BLaER1 treated with 17β-estradiol and CSF1 and Interleukin-3, amounts not matched to agents 10 nM and 100 nM (cell line): ENCODE data around the gene HOXD8.
A peak's percentile ranks its signal among the peaks of the same experiment; 100 is the strongest.

ENCODE experiments used
- H3K27ac ChIP-seq, 11 experiments: shearing (Covaris generic); formaldehyde crosslinking; 2 replicates each; pipeline ENCODE4 v1.8.1; 2022
- H3K27me3 ChIP-seq, 11 experiments: shearing (Covaris generic); formaldehyde crosslinking; 2 replicates each; pipeline ENCODE4 v1.8.1; 2022
- H3K36me3 ChIP-seq, 11 experiments: shearing (Covaris generic); formaldehyde crosslinking; 2 replicates each; pipeline ENCODE4 v1.8.1; 2022
- H3K4me1 ChIP-seq, 10 experiments: shearing (Covaris generic); formaldehyde crosslinking; 2 replicates each; pipeline ENCODE4 v1.8.1; 2022
- H3K4me2 ChIP-seq, 11 experiments: shearing (Covaris generic); formaldehyde crosslinking; 2 replicates each; pipeline ENCODE4 v1.8.1; 2022
- H3K4me3 ChIP-seq, 10 experiments: shearing (Covaris generic); formaldehyde crosslinking; 2 replicates each; pipeline ENCODE4 v1.8.1; 2022
- H3K9ac ChIP-seq, 11 experiments: shearing (Covaris generic); formaldehyde crosslinking; 2 replicates each; pipeline ENCODE4 v1.8.1; 2022
- H3K9me3 ChIP-seq, 11 experiments: shearing (Covaris generic); formaldehyde crosslinking; replicated peaks in 1 of 11; 2 replicates each; pipeline ENCODE4 v1.8.1; 2022
- H4K20me1 ChIP-seq, 11 experiments: shearing (Covaris generic); formaldehyde crosslinking; 2 replicates each; pipeline ENCODE4 v1.8.1; 2022
- Cebpa-rat ChIP-seq, 11 experiments: shearing (Covaris generic); IDR thresholded peaks; 2 replicates each; pipeline ENCODE4 v1.8.1; 2022

Gene HOXD8

DNA sequence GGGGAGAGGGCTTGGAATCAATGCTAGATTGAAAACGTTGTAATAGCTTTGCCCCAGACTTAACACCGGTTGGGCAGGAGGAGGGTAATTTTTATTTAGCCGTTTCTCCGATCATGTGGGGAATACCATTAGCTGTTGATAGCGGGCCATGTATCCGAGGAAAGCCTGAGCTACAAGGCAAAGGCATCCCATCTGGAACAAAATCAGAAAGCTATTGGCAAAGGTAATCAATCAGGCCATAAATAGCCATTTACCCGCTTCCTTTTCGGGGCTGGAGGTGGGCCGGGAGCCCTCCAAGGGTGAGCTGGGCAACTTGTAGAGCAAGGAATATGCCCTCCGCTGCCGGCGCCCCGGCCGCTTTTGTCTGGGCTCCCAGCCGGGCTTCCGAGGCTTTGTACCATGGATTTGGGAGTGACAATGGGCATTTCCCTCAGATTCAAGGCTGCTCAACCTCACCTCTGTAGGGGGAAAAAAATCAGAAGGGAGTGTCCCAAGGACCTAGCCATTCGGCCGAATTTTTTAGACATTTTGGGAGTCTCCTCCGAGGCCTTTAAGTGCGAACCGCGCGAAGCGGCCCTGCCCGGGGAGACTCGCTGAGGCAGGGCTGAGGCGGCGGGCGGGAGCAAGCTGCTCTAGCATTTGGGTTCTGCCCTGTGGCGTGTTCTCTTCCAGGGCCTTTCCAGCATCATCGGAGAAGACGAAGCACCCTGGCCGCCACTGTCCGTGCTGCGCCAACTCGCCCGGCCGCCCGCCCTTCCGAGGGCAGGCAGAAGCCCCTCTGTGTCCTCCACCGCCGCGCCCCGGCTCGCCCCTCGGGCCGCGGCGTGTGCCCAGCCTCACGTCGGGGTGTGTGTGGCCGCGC is 8.1 kb upstream of the HOXD8 start:
- peaks cover 0 to 10% (median 0%) of the 10 kb centered on the region in 10 experiments; a peak in 2 of 20 replicates for H3K4me1 ChIP-seq
- no peak for TF ChIP-seq Cebpa-rat (IDR thresholded peaks at IDR 0.05)
- H3K27ac ChIP-seq = no peak overlapping the region

DNA sequence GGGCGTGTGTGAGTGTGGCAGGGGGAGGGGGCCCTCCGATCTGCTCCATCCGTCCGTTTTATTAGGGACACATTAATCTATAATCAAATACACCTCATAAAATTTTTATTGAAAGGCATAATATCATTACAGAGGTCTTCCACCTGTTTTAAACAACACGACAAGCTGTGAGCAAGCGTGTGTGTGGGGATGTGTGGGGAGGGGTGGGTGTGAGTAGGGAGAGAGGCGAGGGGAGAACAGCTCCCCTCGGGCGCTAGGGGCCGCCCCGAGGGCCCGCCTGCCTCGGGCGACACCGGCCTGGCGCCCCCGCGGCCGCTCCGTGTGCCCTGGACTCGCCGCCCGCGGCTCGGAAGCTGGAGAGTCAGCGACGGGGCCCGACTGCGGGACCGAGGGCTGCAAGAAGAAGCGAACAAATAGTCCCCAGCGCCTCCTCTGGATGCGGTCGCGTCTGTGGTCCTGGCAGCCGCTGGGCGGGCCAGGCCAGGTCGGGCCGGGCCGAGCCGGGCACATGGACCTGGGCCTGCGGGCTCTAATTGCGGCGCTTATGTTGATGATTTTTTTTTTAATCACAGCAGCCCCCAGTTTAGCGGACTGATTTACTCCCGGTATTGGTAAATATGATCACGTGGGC is 7.3 kb upstream of the HOXD8 start:
- Histone ChIP-seq H3K4me1 (peaks cover 0 to 10% (median 0%) of the 10 kb centered on the region in 10 experiments; a peak in 4 of 20 replicates), H3K27ac (no peak overlapping the region), H3K9ac (no peak overlapping the region), H3K9me3 (peaks cover 36 to 53% (median 43%) of the 10 kb centered on the region in 11 experiments), H3K4me3 (peak overlapping the region in 5 of 10 experiments; percentile 18 to 48 (median 20); a peak in 4 of 20 replicates), H3K4me2 (no peak overlapping the region), H3K27me3 (peaks cover 100% of the 10 kb centered on the region in 11 experiments), H3K36me3 (no peaks in the 10 kb centered on the region; a peak in 1 of 22 replicates), H4K20me1 (peaks cover 0 to 85% (median 43%) of the 10 kb centered on the region in 11 experiments; a peak in 15 of 22 replicates)
- no peak for TF ChIP-seq Cebpa-rat (IDR thresholded peaks at IDR 0.05)

More for the DNA sequence above, 8.1 kb upstream of the HOXD8 start:
- Histone ChIP-seq H3K36me3 (no peaks in the 10 kb centered on the region; a peak in 1 of 22 replicates), H3K4me3 (peak overlapping the region in 1 of 10 experiments; percentile 18; a peak in 3 of 20 replicates), H3K9me3 (peaks cover 42 to 60% (median 50%) of the 10 kb centered on the region in 11 experiments), H3K9ac (no peak overlapping the region), H4K20me1 (peaks cover 0 to 86% (median 43%) of the 10 kb centered on the region in 11 experiments; a peak in 16 of 22 replicates), H3K4me2 (no peak overlapping the region), H3K27me3 (peaks cover 100% of the 10 kb centered on the region in 11 experiments)

DNA sequence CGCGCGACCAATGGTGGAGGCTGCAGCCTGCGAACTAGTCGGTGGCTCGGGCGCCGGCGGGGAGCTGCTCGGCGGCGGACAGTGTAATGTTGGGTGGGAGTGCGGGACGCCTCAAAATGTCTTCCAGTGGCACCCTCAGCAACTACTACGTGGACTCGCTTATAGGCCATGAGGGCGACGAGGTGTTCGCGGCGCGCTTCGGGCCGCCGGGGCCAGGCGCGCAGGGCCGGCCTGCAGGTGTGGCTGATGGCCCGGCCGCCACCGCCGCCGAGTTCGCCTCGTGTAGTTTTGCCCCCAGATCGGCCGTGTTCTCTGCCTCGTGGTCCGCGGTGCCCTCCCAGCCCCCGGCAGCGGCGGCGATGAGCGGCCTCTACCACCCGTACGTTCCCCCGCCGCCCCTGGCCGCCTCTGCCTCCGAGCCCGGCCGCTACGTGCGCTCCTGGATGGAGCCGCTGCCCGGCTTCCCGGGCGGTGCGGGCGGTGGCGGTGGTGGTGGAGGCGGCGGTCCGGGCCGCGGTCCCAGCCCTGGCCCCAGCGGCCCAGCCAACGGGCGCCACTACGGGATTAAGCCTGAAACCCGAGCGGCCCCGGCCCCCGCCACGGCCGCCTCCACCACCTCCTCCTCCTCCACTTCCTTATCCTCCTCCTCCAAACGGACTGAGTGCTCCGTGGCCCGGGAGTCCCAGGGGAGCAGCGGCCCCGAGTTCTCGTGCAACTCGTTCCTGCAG is 6.7 kb upstream of the HOXD8 start, which contains the start of gene HOXD9:
Gene HOXD9, plus strand, starts transcription at position 37 of the 728 bp plus-strand sequence. Its CDS starts 50 bp downstream, at position 87.
- Histone ChIP-seq H3K4me1 (peaks cover 0 to 10% (median under 1%) of the 10 kb centered on the region in 10 experiments; a peak in 8 of 20 replicates), H3K27ac (no peak within 1 kb of the TSS), H3K4me3 (peak within 1 kb of the TSS in 7 of 10 experiments; percentile 18 to 48 (median 23); a peak in 6 of 20 replicates), H3K9ac (no peak within 1 kb of the TSS), H3K9me3 (peaks cover 29 to 46% (median 36%) of the 10 kb centered on the region in 11 experiments), H3K36me3 (no peaks in the 10 kb centered on the region; a peak in 1 of 22 replicates), H3K27me3 (peaks cover 100% of the 10 kb centered on the region in 11 experiments), H3K4me2 (peak within 1 kb of the TSS in 2 of 11 experiments; percentile 24 to 25; a peak in 2 of 22 replicates), H4K20me1 (peaks cover 0 to 84% (median 48%) of the 10 kb centered on the region in 11 experiments; a peak in 16 of 22 replicates)
- TF ChIP-seq Cebpa-rat (IDR thresholded peaks at IDR 0.05) = no peak

DNA sequence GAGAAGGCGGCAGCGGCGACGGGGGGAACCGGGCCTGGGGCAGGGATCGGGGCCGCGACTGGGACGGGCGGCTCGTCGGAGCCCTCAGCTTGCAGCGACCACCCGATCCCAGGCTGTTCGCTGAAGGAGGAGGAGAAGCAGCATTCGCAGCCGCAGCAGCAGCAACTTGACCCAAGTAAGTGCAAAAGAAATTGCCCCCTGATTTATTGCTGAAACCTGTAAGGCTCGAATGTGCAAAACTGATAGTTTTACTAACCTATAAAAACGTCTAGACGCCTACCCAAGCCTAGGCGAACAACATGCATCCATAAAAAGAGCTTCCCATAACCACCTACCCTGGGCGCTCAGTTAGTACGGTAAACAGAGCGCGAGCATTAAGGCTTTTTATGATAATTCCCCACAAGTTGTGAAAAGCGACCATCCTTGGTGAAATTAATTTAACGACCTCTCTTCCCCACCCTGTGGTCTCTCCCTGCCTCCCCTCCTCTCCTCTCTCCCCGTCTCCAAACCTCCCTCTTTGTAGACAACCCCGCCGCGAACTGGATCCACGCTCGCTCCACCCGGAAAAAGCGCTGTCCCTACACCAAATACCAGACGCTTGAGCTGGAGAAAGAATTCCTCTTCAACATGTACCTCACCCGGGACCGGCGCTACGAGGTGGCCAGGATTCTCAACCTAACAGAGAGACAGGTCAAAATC is 5.9 kb upstream of the HOXD8 start:
- peaks cover 5 to 16% (median 8%) of the 10 kb centered on the region in 10 experiments; a peak in 13 of 20 replicates for H3K4me1 ChIP-seq
- H3K9me3 ChIP-seq = peaks cover 27 to 40% (median 31%) of the 10 kb centered on the region in 11 experiments
- no peaks in the 10 kb centered on the region; a peak in 1 of 22 replicates for H3K36me3 ChIP-seq
- H3K4me3 ChIP-seq = peak overlapping the region in 7 of 10 experiments; percentile 7 to 48 (median 23); a peak in 4 of 20 replicates
- H3K4me2 ChIP-seq = peak overlapping the region in 2 of 11 experiments; percentile 24 to 25; a peak in 2 of 22 replicates
- H4K20me1 ChIP-seq = peaks cover 0 to 84% (median 55%) of the 10 kb centered on the region in 11 experiments; a peak in 16 of 22 replicates
- no peak overlapping the region for H3K27ac ChIP-seq
- peaks cover 100% of the 10 kb centered on the region in 11 experiments for H3K27me3 ChIP-seq
- no peak overlapping the region for H3K9ac ChIP-seq
- no peak for TF ChIP-seq Cebpa-rat (IDR thresholded peaks at IDR 0.05)

DNA sequence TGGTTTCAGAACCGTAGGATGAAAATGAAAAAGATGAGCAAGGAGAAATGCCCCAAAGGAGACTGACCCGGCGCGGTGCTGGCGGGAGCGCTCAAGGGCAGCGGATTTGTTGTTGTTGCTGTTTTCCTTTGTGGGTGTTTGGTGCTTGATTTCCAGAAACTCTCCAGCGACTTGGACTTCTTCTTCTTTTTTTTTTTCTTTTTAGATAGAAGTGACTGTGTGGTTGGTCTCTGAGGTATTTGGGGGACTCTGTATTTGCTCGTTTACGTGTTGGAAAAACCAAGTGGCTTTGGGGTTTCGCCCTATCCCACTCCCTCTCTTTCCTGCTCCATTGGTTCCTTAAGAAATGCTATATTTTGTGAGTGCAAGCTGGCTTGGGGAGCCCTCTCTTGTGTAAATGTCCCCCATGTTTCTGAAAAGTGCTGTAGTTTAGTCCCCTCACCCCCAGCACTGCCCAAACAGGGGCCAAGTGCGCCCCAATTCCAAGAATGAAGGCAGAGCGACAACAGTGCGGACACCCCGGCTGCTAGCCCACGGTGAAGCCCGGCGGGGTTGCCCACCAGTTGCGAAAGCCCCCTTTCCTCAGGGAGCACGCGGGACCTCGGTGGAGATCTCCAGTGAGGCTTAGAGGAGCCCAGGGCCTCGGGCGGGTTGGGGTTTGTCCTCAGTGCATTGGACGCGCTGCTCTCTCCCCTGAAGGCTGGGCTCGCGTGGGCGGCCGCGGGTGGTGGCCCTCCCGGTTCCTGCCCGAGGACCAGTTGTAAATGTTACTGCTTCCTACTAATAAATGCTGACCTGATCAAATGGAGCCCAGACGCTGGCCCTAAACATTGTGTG is 5.2 kb upstream of the HOXD8 start:
- H3K27ac ChIP-seq = no peak overlapping the region
- no peak overlapping the region; a peak in 1 of 20 replicates for H3K4me3 ChIP-seq
- no peak for TF ChIP-seq Cebpa-rat (IDR thresholded peaks at IDR 0.05)
- H3K27me3 ChIP-seq = peaks cover 100% of the 10 kb centered on the region in 11 experiments
- H3K4me1 ChIP-seq = peaks cover 10 to 23% (median 15%) of the 10 kb centered on the region in 10 experiments; a peak in 13 of 20 replicates
- H4K20me1 ChIP-seq = peaks cover 0 to 91% (median 62%) of the 10 kb centered on the region in 11 experiments; a peak in 16 of 22 replicates
- H3K36me3 ChIP-seq = no peaks in the 10 kb centered on the region; a peak in 1 of 22 replicates
- no peak overlapping the region for H3K9ac ChIP-seq
- H3K9me3 ChIP-seq = peaks cover 29 to 43% (median 33%) of the 10 kb centered on the region in 11 experiments
- peak overlapping the region in 2 of 11 experiments; percentile 49 to 62; a peak in 4 of 22 replicates for H3K4me2 ChIP-seq

DNA sequence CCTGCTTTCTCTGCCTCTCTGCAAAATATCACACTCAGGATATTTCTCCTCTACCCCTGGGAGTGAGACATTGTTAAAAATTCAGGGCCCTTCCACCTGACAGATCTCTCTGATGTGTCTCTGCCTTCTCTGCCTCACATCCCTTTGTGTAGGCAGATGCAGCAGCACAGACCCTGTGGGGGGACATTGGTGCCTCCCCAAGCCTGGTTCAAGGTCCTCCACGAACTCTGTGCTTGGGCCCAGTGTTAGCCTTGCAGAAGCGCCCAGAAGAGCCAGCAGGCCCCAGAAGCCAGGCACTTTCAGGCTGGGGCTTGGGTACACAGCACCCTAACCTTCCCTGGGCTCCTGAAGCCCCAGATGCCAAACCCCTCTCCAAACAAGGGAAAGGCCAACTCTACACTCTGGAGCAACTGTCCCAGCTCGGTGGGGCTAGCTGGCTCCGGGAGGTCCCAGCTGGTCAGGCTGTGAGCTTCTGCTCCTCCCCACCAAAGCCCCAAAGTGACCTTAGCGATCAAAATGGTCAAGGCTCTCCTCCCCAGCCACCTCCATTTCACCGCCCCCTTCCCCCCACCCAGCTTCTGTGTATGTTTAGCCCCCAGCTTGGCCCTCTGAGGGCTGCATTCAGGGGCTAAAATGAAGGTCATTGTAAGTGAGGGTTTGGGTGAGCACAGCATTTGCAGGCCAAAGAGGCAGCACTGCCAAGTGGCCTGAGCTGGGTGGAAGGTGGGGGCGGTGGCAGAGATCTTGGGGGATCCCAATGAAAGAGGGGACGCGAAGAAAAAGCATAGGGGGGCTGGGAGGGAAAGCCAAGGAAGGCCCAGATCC is 4.3 kb upstream of the HOXD8 start:
- Histone ChIP-seq H3K4me1 (peaks cover 10 to 23% (median 15%) of the 10 kb centered on the region in 10 experiments; a peak in 13 of 20 replicates), H3K4me3 (no peak overlapping the region), H3K27me3 (peaks cover 100% of the 10 kb centered on the region in 11 experiments), H3K4me2 (peak overlapping the region in 2 of 11 experiments; percentile 49 to 62; a peak in 3 of 22 replicates), H3K9me3 (peaks cover 32 to 45% (median 39%) of the 10 kb centered on the region in 11 experiments), H3K36me3 (no peaks in the 10 kb centered on the region; a peak in 1 of 22 replicates), H3K9ac (no peak overlapping the region), H4K20me1 (peaks cover 0 to 88% (median 64%) of the 10 kb centered on the region in 11 experiments; a peak in 16 of 22 replicates), H3K27ac (no peak overlapping the region)
- no peak for TF ChIP-seq Cebpa-rat (IDR thresholded peaks at IDR 0.05)
